GM12875 (cell line): ENCODE results near the gene GPC5.
"Not testable (repeated sequence)": the region's sequence is repeated elsewhere in the genome, so short reads cannot be mapped to it uniquely, and the experiment has no call there.

Experiments used
- H3K4me3 ChIP-seq: one replicate; pipeline ENCODE4 v1.5.1; 2011; ENCODE audit warnings: low read depth, low read length, control low read depth
- TF ChIP-seq, protein P1 (sequence below): IDR thresholded peaks from 2 replicates; pipeline ENCODE4 v1.5.1; 2011; ENCODE audit warnings: low read depth, mild to moderate bottlenecking, control low read depth, inconsistent platforms, low read length, moderate library complexity, borderline replicate concordance; ENCODE audit not compliant: insufficient read depth

GPC5 gene

DNA sequence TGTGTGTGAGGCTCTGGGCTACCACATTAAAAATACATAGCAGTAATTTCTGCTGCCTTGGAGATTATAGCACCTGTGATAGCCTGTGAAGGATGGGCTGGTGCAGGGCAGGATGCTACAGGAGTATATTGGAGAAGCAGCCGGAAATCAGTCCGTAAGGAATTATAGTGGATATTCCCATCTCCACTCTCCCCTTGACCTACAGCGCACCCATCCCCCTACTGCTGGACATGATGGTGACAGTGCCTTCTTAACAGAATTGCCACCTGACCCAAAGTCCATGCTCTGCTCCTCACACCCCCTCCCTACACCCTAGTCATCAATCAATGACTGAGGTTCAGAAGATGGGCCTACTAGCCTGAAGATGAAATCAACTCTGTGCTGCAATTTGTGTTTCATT lies 376.0 kb downstream of the GPC5 start:
- H3K4me3 ChIP-seq: no peak overlapping the region
- TF ChIP-seq, protein P1, sequence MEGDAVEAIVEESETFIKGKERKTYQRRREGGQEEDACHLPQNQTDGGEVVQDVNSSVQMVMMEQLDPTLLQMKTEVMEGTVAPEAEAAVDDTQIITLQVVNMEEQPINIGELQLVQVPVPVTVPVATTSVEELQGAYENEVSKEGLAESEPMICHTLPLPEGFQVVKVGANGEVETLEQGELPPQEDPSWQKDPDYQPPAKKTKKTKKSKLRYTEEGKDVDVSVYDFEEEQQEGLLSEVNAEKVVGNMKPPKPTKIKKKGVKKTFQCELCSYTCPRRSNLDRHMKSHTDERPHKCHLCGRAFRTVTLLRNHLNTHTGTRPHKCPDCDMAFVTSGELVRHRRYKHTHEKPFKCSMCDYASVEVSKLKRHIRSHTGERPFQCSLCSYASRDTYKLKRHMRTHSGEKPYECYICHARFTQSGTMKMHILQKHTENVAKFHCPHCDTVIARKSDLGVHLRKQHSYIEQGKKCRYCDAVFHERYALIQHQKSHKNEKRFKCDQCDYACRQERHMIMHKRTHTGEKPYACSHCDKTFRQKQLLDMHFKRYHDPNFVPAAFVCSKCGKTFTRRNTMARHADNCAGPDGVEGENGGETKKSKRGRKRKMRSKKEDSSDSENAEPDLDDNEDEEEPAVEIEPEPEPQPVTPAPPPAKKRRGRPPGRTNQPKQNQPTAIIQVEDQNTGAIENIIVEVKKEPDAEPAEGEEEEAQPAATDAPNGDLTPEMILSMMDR: no peak

DNA sequence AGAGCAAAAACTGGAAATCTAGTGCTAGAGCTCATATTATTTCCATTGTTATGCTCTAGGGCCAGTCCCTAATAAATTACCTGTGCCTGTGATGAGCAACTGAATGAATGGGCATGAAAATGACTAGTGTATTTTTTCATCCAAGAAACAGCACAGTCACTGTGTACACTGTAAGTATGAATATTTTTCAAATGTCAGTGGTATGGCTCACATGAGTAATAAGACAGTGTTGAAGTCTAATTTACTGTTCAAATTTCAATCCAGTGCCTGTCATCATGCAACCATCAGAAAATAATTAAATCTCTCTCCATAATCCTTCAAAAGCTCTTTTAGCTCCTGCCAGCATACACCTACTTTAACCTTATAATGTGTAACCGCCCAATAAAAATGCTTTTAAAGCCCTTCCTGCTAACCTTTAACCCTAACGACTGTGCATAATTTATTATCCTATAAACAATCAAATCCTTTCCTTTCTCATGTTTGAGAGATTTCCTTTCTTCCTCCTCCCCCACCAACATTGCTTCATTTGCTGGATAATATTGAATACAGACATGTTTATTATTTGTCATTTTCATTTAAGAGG lies 378.3 kb downstream of the GPC5 start:
- H3K4me3 ChIP-seq: no peak overlapping the region
- TF ChIP-seq, protein P1: no peak

DNA sequence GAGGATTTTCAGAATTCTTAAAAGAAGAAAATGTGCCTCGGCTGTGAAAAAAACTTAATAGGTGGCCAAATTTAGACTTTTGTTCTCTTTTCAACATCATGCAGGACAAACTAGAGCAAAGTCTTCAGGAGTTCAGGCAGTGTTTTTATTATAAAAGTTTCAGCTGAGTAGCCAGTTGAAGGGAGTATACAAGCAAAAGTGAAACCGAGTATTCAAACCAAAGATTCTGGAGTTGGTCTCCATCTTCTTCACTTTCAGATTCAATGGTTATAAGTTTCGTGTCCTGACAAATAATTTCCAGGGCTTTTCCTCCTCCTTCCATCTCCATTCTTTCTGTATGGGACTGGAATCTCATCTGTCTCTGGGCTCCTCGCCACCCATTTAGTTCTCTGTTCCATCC lies 379.7 kb downstream of the GPC5 start:
- TF ChIP-seq, protein P1: no peak
- H3K4me3 ChIP-seq: no peak overlapping the region

DNA sequence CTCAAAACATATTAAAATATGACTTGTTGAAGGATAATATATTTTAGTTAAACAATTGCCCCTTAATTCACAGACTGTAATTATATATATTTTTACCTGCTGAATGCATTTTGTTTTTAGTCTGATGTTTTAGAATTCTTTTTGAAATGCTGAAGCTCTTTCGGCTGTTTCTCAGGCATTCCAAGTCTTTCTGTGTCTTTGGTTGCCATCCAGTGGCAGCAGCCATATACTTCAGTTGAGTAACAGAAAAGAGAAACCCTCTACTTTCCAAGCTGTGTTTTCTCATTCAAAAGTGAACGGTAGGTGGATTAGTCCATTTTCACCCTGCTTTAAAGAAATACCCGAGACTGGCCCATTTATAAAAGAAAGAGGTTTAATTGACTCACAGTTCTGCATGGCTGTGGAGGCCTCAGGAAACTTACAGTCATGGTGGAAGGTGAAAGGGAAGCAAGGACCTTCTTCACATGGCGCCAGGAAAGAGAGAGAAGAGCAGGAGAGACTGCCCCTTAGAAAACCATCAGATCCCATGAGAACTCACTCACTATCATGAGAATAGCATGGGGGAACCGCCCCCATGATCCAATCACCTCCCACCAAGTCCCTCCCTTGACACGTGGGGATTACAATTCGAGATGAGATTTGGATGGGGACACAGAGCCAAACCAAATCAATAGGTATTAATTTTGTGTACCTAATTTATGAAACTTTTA lies 383.7 kb downstream of the GPC5 start:
- H3K4me3 ChIP-seq: not testable (repeated sequence)

DNA sequence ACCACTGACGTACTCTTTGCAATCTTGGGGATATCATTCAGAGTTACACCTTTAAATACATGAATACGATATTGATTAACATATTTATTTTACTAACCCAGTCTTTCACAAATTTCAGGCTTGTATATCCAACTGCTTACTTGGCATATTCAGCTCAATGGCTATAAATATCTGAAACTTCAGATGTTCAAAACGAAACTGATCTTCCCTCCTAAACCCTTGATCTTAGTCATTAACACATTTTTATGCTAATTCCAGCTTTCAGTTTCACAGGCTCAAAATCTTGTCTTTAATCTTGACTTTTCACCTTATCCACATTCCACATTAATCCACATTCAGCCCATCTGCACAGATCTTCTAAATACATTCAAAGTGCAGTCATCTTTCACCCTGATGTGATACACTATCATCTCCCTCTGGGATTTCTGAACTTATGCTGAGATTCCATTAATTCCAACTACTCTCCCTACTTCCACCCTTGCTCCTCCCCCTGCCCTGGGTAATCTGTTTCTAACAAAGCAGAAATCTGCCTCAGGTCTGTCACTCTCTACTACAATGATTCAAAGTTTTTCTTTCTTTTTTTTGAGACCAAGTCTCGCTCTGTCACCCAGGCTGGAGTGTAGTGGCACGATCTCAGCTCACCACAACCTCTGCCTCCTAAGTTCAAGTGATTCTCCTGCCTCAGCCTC lies 387.2 kb downstream of the GPC5 start:
- TF ChIP-seq, protein P1: no peak
- no peak overlapping the region for H3K4me3 ChIP-seq

DNA sequence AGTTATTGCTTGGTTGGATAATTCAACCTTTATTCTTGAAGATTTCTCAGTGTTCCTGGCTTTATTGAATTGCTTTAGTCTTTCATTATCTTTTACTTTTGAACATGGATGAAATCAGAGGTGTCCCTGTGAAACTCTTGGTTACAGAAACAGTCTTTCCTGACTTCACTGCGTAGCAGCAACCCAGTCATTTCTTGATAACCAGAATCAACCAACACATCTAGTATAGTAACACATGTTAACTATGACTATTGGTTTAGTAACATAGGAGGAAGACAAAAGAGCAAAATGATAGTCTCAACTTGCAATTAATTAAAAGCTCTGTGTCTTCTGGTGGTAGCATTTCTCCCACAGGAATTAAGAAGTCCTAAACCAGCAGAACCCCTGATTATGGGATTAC lies 393.6 kb downstream of the GPC5 start:
- TF ChIP-seq, protein P1: no peak
- H3K4me3 ChIP-seq: no peak overlapping the region

DNA sequence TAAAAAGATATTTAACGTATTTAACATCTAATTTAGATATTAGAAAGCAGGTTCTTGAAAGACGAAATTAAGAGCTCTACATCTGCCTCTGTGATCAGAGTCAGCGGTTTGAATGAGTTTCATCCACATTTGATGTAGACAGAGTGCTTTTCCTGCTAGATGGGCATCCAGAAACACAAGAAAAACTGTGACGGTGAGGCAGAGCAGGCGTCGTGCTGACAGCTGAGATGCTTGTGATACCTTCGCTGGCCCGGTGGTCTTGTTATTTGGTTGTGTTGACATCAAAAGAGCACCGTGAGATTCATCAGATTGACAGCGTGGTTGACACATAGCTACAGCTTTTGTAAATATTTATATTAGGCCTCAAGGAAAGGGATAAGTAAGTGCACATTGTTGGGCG lies 399.1 kb downstream of the GPC5 start:
- H3K4me3 ChIP-seq: no peak overlapping the region

DNA sequence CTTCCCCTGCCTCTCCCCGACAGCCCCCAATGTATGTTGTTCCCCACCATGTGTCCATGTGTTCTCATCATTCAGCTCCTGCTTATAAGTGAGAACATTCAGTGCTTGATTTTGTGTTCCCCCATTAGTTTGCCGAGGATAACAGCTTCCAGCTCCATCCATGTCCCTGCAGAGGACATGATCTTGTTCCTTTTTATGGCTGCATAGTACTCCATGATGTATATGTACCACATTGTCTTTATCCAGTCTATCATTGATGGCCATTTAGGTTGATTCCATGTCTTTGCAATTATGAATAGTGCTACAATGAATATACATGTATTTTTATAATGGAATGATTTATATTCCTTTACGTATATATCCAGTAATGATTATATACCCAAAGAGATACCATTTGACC lies 399.9 kb downstream of the GPC5 start:
- H3K4me3 ChIP-seq: not testable (repeated sequence)

More for the DNA sequence above, 399.1 kb downstream of the GPC5 start:
- TF ChIP-seq, protein P1: no peak

DNA sequence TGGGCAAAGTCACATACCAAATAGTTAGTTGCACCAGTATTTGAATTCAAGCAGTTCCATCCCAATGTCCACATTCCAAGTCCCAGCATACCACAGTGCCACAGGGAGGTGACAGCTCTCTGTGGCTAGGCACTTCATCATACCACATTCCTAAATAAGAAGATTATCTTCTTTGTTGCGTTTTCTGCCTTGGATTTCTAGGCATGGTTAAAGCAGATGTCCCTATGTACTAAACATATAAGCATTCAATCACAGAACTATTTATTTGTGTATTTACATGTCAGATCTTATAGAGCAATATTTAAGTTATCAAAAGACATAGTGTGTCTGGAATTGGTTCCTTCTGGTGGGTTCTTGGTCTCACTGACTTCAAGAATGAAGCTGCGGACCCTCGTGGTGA lies 403.4 kb downstream of the GPC5 start:
- not testable (repeated sequence) for H3K4me3 ChIP-seq
